Measurements from ENCODE around the gene ITM2A. TPM values are rescaled to one million over a fixed set of nuclear protein-coding genes. Genes with fewer than 3 reads are reported as not detected.
A peak's percentile ranks its signal among the peaks of the same experiment; 100 is the strongest.

The ITM2A gene
- 1.0 TPM for total RNA-seq (2013)
- polyA plus RNA-seq (1 to 10 TPM in 2 of 3 donors, under 1 TPM in 1; 0.25 to 1.9 (median 1.5) TPM), polyA minus RNA-seq (0.28 and 0.96 TPM in 2 replicates), total RNA-seq (0 to 0.92 (median 0.35) reads per million in 11 experiments)

GRCh38 chrX:79366873-79367749 lies at the start of gene ITM2A:
Gene ITM2A, minus strand, starts transcription at chrX:79367334. Its CDS starts 119 bp downstream, at chrX:79367215.
- peak in 1 of 3 donors; percentile 1 for DNase-seq
- peak within 1 kb of the TSS; percentile 70 for H3K4me2 ChIP-seq (replicated peaks; ENCODE audit: extremely low read depth, low read length, poor library complexity, severe bottlenecking)
- no peaks in the 10 kb centered on the region for H3K36me3 ChIP-seq (replicated peaks in 1 of 2; ENCODE audit: control insufficient read depth in 1 of 2, insufficient read depth in 2 of 2, low read length in 2 of 2)
- Mint-ChIP-seq H3K27me3 (ENCODE audit: low read depth in 3 of 3) (peaks cover 2 to 10% (median 4%) of the 10 kb centered on the region in 3 donors), H3K27ac (peak within 1 kb of the TSS in 3 of 7 donors; percentile 8 to 81 (median 38)), H3K4me3 (peak within 1 kb of the TSS; percentile 78 to 91), H3K36me3 (no peaks in the 10 kb centered on the region), H3K4me1 (peaks cover 16% of the 10 kb centered on the region), H3K9me3 (peaks cover 0 to 3% (median 0%) of the 10 kb centered on the region in 7 donors)
- TF ChIP-seq CTCF (IDR thresholded peaks at IDR 0.05), result no peak
- H3K4me1 ChIP-seq (ENCODE audit: control insufficient read depth in 1 of 2, insufficient read depth in 2 of 2, low read length in 2 of 2), result peaks cover 0 to 8% of the 10 kb centered on the region in 2 donors
- intact Hi-C loops (cut with micrococcal nuclease), result no loop called here
- no peaks in the 10 kb centered on the region for H3K79me2 ChIP-seq (ENCODE audit: insufficient read depth, low read length)
- no peak within 1 kb of the TSS for H3K27ac ChIP-seq (ENCODE audit: low read depth in 1 of 2, low read length in 2 of 2)
- peak within 1 kb of the TSS; percentile 67 for H2AFZ ChIP-seq (ENCODE audit: insufficient read depth, low read depth, low read length, poor library complexity, severe bottlenecking)
- no peaks in the 10 kb centered on the region for H4K20me1 ChIP-seq (ENCODE audit: insufficient read depth, low read length)
- no CpG with 5 or more reads among the region's 38 CpGs for WGBS (ENCODE audit: insufficient coverage)
- H3K9me3 ChIP-seq (replicated peaks in 1 of 2; ENCODE audit: control insufficient read depth in 1 of 2, insufficient read depth in 1 of 2, low read length in 2 of 2), result no peaks in the 10 kb centered on the region
- H3K9ac ChIP-seq (ENCODE audit: insufficient read depth, low read length, poor library complexity, severe bottlenecking), result peak within 1 kb of the TSS; percentile 32
- no peaks in the 10 kb centered on the region for H3K27me3 ChIP-seq (ENCODE audit: control insufficient read depth in 2 of 2, insufficient read depth in 2 of 2, low read length in 2 of 2)
- peak within 1 kb of the TSS; percentile 12 to 67 (median 29) for H3K4me3 ChIP-seq (replicated peaks in 1 of 3; ENCODE audit: low read depth in 2 of 3, low read length in 3 of 3)

GRCh38 chrX:79415056-79415455 lies 47.9 kb upstream of the ITM2A start:
- Histone ChIP-seq H3K36me3 (replicated peaks in 1 of 2; ENCODE audit: control insufficient read depth in 1 of 2, insufficient read depth in 2 of 2, low read length in 2 of 2) (no peaks in the 10 kb centered on the region), H3K9ac (ENCODE audit: insufficient read depth, low read length, poor library complexity, severe bottlenecking) (no peak overlapping the region), H3K27ac (ENCODE audit: low read depth in 1 of 2, low read length in 2 of 2) (no peak overlapping the region), H3K4me3 (replicated peaks in 1 of 3; ENCODE audit: low read depth in 2 of 3, low read length in 3 of 3) (no peak overlapping the region), H2AFZ (ENCODE audit: insufficient read depth, low read depth, low read length, poor library complexity, severe bottlenecking) (no peak overlapping the region), H3K79me2 (ENCODE audit: insufficient read depth, low read length) (no peaks in the 10 kb centered on the region), H3K4me1 (ENCODE audit: control insufficient read depth in 1 of 2, insufficient read depth in 2 of 2, low read length in 2 of 2) (no peaks in the 10 kb centered on the region), H3K4me2 (replicated peaks; ENCODE audit: extremely low read depth, low read length, poor library complexity, severe bottlenecking) (no peak overlapping the region), H4K20me1 (ENCODE audit: insufficient read depth, low read length) (no peaks in the 10 kb centered on the region), H3K27me3 (ENCODE audit: control insufficient read depth in 2 of 2, insufficient read depth in 2 of 2, low read length in 2 of 2) (no peaks in the 10 kb centered on the region), H3K9me3 (replicated peaks in 1 of 2; ENCODE audit: control insufficient read depth in 1 of 2, insufficient read depth in 1 of 2, low read length in 2 of 2) (no peaks in the 10 kb centered on the region)
- Mint-ChIP-seq H3K36me3 (no peaks in the 10 kb centered on the region), H3K9me3 (no peaks in the 10 kb centered on the region), H3K27me3 (ENCODE audit: low read depth in 3 of 3) (no peaks in the 10 kb centered on the region), H3K4me1 (no peaks in the 10 kb centered on the region), H3K4me3 (no peak overlapping the region), H3K27ac (no peak overlapping the region)
- no peak for TF ChIP-seq CTCF (IDR thresholded peaks at IDR 0.05)
- no peak for DNase-seq
- WGBS (ENCODE audit: insufficient coverage), result no CpG with 5 or more reads among the region's 2 CpGs
- intact Hi-C loops (cut with micrococcal nuclease), result no loop called here
